ENCODE measurements around the gene FN1. TPM values are rescaled to one million over a fixed set of nuclear protein-coding genes. Genes with fewer than 3 reads are reported as not detected.
"Not testable (repeated sequence)": the region's sequence is repeated elsewhere in the genome, so short reads cannot be mapped to it uniquely, and the experiment has no call there.

Gene FN1
- total and polyA plus RNA-seq, 2 experiments from 2014 or later = 240 to 241 TPM

DNA sequence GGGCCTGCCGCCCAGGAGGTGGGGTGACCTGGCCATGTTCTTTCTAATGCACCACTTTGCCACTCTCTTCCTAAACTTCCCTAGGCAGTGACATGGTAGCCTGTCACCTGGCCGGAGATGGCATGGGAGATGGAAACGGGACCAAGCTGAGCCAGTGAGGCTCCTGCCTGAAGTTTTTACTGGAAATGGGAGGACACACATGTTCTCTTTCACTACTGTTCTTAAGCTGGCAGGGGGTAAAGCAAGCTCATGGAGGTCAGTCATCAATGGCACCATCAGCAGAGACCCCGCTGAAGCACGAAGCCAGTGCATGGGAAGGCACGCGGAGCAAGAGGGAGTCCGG, 73.3 kb downstream of the FN1 start:
- Histone ChIP-seq H3K9me3 (ENCODE audit: low read depth) (no peaks in the 10 kb centered on the region), H3K36me3 (peaks cover 44% of the 10 kb centered on the region), H3K4me3 (no peak overlapping the region), H3K27ac (peak overlapping the region; percentile 43), H3K4me1 (ENCODE audit: low read depth) (no peaks in the 10 kb centered on the region), H3K27me3 (no peaks in the 10 kb centered on the region)
- peak in 1 of 2 donors; percentile 40 for DNase-seq (ENCODE audit: low read depth in 1 of 2, low spot score in 1 of 2)
- TF ChIP-seq CTCF (IDR thresholded peaks at IDR 0.05; ENCODE audit: low read depth, low read length) = no peak

- H3K4me3 ChIP-seq = no peak overlapping the region
- H3K9me3 ChIP-seq (ENCODE audit: low read depth) = no peaks in the 10 kb centered on the region
- H3K27ac ChIP-seq = peak overlapping the region; percentile 43
- peaks cover 39% of the 10 kb centered on the region for H3K36me3 ChIP-seq
- no peaks in the 10 kb centered on the region for H3K27me3 ChIP-seq
- no peaks in the 10 kb centered on the region for H3K4me1 ChIP-seq (ENCODE audit: low read depth)
- DNase-seq (ENCODE audit: low read depth in 1 of 2, low spot score in 1 of 2) = peak in 1 of 2 donors; percentile 57
- no peak for TF ChIP-seq CTCF (IDR thresholded peaks at IDR 0.05; ENCODE audit: low read depth, low read length)
Measured at GRCh38 chr2:215361876-215362561, 73.8 kb downstream of the FN1 start.

DNA sequence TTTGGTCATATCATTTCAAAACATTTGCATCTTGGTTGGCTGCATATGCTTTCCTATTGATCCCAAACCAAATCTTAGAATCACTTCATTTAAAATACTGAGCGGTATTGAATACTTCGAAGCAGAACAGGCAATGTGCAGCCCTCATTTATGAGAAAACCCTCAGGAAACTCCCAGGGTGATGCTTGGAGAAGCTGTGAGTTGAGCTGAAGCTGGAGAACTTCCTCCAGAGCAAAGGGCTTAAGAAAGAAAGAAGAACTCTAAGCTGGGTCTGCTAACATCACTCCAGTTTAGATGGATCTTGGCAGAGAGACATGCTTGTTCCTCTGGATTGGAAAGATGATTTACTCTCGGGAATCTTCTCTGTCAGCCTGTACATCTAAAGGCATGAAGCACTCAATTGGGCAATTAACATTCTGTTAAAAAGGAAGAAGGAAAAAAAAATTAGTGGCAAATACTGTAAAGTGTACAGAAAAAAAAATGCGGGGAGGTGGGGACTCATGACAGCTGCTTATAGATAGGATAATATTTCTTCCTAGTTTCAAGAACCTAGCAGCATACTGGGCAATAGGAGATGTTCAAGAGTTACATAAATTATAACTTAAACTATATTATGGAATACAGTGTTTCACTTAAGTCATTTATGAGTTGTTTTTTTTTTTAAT, 74.5 kb downstream of the FN1 start:
- no peaks in the 10 kb centered on the region for H3K9me3 ChIP-seq (ENCODE audit: low read depth)
- H3K27ac ChIP-seq = peak overlapping the region; percentile 43
- TF ChIP-seq CTCF (IDR thresholded peaks at IDR 0.05; ENCODE audit: low read depth, low read length) = no peak
- no peaks in the 10 kb centered on the region for H3K27me3 ChIP-seq
- no peak overlapping the region for H3K4me3 ChIP-seq
- peak in 1 of 2 donors; percentile 25 for DNase-seq (ENCODE audit: low read depth in 1 of 2, low spot score in 1 of 2)
- no peaks in the 10 kb centered on the region for H3K4me1 ChIP-seq (ENCODE audit: low read depth)
- peaks cover 34% of the 10 kb centered on the region for H3K36me3 ChIP-seq

DNA sequence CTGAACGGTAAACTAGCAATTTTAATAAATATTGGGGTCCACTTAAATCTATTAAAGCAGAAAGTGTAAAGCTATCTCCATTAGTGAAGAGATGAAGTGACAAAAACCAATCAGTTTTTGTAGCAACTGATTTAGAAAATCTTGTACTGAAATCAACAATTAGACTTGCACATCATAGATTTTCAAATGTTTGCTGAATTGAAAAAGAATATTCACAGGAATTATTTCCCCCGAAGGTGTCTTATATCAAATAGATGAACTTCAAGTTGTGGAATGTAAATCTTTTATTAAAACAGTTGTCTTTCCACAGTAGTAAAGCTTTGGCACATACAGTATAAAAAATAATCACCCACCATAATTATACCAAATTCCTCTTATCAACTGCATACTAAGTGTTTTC, 75.3 kb downstream of the FN1 start:
- Histone ChIP-seq H3K4me3 (no peak overlapping the region), H3K36me3 (peaks cover 34% of the 10 kb centered on the region), H3K4me1 (ENCODE audit: low read depth) (no peaks in the 10 kb centered on the region), H3K27ac (no peak overlapping the region), H3K9me3 (ENCODE audit: low read depth) (no peaks in the 10 kb centered on the region), H3K27me3 (no peaks in the 10 kb centered on the region)
- peak in 1 of 2 donors; percentile 14 for DNase-seq (ENCODE audit: low read depth in 1 of 2, low spot score in 1 of 2)
- TF ChIP-seq CTCF (IDR thresholded peaks at IDR 0.05; ENCODE audit: low read depth, low read length) = no peak

- peak in 1 of 2 donors; percentile 34 for DNase-seq (ENCODE audit: low read depth in 1 of 2, low spot score in 1 of 2)
Measured at GRCh38 chr2:215360059-215360458, 75.8 kb downstream of the FN1 start.

DNA sequence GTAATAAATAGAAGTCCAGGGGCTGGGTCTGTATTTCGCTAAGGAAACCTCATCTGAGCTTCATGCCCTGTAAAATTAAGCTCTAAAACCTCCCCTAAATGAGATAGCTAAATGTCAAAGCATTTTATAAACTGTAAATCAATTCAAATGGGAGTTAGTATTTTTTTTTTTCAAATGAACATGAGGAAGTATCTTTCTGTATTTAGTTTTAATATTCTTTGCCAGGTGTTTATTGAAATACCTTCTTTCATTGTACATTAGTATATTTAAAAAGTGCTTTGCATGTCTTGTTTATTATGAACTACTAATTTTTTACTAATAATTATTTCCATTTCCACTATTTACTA, 76.3 kb downstream of the FN1 start:
- no peak overlapping the region for H3K27ac ChIP-seq

More at GRCh38 chr2:215360059-215360458, 75.8 kb downstream of the FN1 start:
- H3K27ac ChIP-seq; H3K9me3 ChIP-seq (ENCODE audit: low read depth); H3K4me1 ChIP-seq (ENCODE audit: low read depth); H3K27me3 ChIP-seq; H3K4me3 ChIP-seq: not testable (repeated sequence)
- peaks cover 31% of the 10 kb centered on the region for H3K36me3 ChIP-seq

More for the DNA sequence above, 76.3 kb downstream of the FN1 start:
- peaks cover 29% of the 10 kb centered on the region for H3K36me3 ChIP-seq
- H3K9me3 ChIP-seq (ENCODE audit: low read depth) = no peaks in the 10 kb centered on the region
- H3K4me3 ChIP-seq = no peak overlapping the region
- no peak for TF ChIP-seq CTCF (IDR thresholded peaks at IDR 0.05; ENCODE audit: low read depth, low read length)
- no peaks in the 10 kb centered on the region for H3K27me3 ChIP-seq
- no peak for DNase-seq (ENCODE audit: low read depth in 1 of 2, low spot score in 1 of 2)
- peaks cover 2% of the 10 kb centered on the region for H3K4me1 ChIP-seq (ENCODE audit: low read depth)
